HEK293 (cell line): ENCODE measurements around the gene PCDH1.

Experiments used
- CTCF ChIA-PET: fragments of 350-600 bp; formaldehyde crosslinking; extraction: SDS; loops from one replicate; lab custom pipeline; 2021; ENCODE audit warnings: antibody characterized with exemption; lab: Yijun Ruan, JAX
- POLR2A ChIA-PET: fragments of 300-600 bp; formaldehyde crosslinking; extraction: SDS; loops from one replicate; lab custom pipeline; 2020; ENCODE audit warnings: antibody characterized with exemption, inconsistent platforms; lab: Yijun Ruan, JAX
- H3K27ac ChIP-seq: fragments of 200-500 bp; sonication (Bioruptor generic); 2 replicates; pipeline ENCODE4 v1.5.1; 2014; ENCODE audit warnings: low read depth, low read length, control low read depth, inconsistent platforms; ENCODE audit errors: extremely low read depth
- H3K36me3 ChIP-seq, 2 experiments: fragments of 200-500 bp in 1 of 2; sonication (Bioruptor generic) in 1 of 2; 1 replicate in 1 of 2; 2 replicates in 1 of 2; pipeline ENCODE4 v1.5.1; 2014 to 2017; ENCODE audit warnings: inconsistent platforms in 2 of 2, low read length in 2 of 2; ENCODE audit not compliant: control insufficient read depth in 2 of 2, insufficient read depth in 1 of 2
- H3K4me1 ChIP-seq: fragments of 200-500 bp; sonication (Bioruptor generic); 2 replicates; pipeline ENCODE4 v1.5.1; 2014; ENCODE audit warnings: mild to moderate bottlenecking, low read length, inconsistent platforms; ENCODE audit not compliant: control insufficient read depth, insufficient read depth
- H3K4me3 ChIP-seq: 2 replicates; pipeline ENCODE4 v1.5.1; 2011; ENCODE audit warnings: low read depth, mild to moderate bottlenecking, control low read depth, low read length, moderate library complexity
- H3K9me3 ChIP-seq: fragments of 200-500 bp; sonication (Bioruptor generic); 2 replicates; pipeline ENCODE4 v1.5.1; 2014; ENCODE audit warnings: low read depth, low read length, inconsistent platforms; ENCODE audit not compliant: control insufficient read depth, insufficient read depth
- EGR2 ChIP-seq: fragments of 450-650 bp; formaldehyde crosslinking; IDR thresholded peaks from 2 replicates; pipeline ENCODE4 v1.5.1; 2016; ENCODE audit warnings: low read depth, missing biosample characterization, missing genetic modification characterization
- PRDM1 ChIP-seq: fragments of 450-650 bp; formaldehyde crosslinking; IDR thresholded peaks from 2 replicates; pipeline ENCODE4; 2016; ENCODE audit warnings: missing biosample characterization, missing genetic modification characterization
- SCRT1 ChIP-seq: fragments of 450-650 bp; formaldehyde crosslinking; IDR thresholded peaks from 2 replicates; pipeline ENCODE4 v1.5.1; 2016; ENCODE audit warnings: missing biosample characterization, missing genetic modification characterization, borderline replicate concordance
- TCF7L2 ChIP-seq: IDR thresholded peaks from 2 replicates; pipeline ENCODE4 v1.6.1; 2011; ENCODE audit warnings: low read depth, mild to moderate bottlenecking, inconsistent platforms, low read length, moderate library complexity, borderline replicate concordance
- WT1 ChIP-seq: fragments of 450-650 bp; formaldehyde crosslinking; IDR thresholded peaks from 2 replicates; pipeline ENCODE4 v1.5.1; 2016; ENCODE audit warnings: missing biosample characterization, missing genetic modification characterization
- YY2 ChIP-seq: fragments of 450-650 bp; formaldehyde crosslinking; IDR thresholded peaks from 2 replicates; pipeline ENCODE4 v1.5.1; 2016; ENCODE audit warnings: missing biosample characterization, missing genetic modification characterization
- ZBTB7A ChIP-seq: fragments of 450-650 bp; formaldehyde crosslinking; IDR thresholded peaks from 2 replicates; pipeline ENCODE4 v1.5.1; 2016; ENCODE audit warnings: low read depth, missing biosample characterization, missing genetic modification characterization
- ZFHX2 ChIP-seq: fragments of 450-650 bp; formaldehyde crosslinking; conservative IDR thresholded peaks from 2 replicates; pipeline ENCODE4 v1.5.1; 2016; ENCODE audit warnings: missing biosample characterization, missing genetic modification characterization
- ZNF146 ChIP-seq: fragments of 450-650 bp; formaldehyde crosslinking; IDR thresholded peaks from 2 replicates; pipeline ENCODE4 v1.5.1; 2016; ENCODE audit warnings: missing biosample characterization, missing genetic modification characterization
- ZNF23 ChIP-seq: fragments of 450-650 bp; formaldehyde crosslinking; IDR thresholded peaks from 2 replicates; pipeline ENCODE4 v1.5.1; 2016; ENCODE audit warnings: missing biosample characterization, missing genetic modification characterization, borderline replicate concordance
- ZNF239 ChIP-seq: fragments of 450-650 bp; formaldehyde crosslinking; IDR thresholded peaks from 2 replicates; pipeline ENCODE4 v1.5.1; 2016; ENCODE audit warnings: missing biosample characterization, missing genetic modification characterization
- ZNF394 ChIP-seq: fragments of 450-650 bp; formaldehyde crosslinking; IDR thresholded peaks from 2 replicates; pipeline ENCODE4 v1.5.1; 2016; ENCODE audit warnings: missing biosample characterization, missing genetic modification characterization, mild to moderate bottlenecking, moderate library complexity, borderline replicate concordance
- ZNF48 ChIP-seq: fragments of 450-650 bp; formaldehyde crosslinking; IDR thresholded peaks from 2 replicates; pipeline ENCODE4 v1.5.1; 2016; ENCODE audit warnings: missing biosample characterization, missing genetic modification characterization
- ZNF510 ChIP-seq: fragments of 450-650 bp; formaldehyde crosslinking; IDR thresholded peaks from 2 replicates; pipeline ENCODE4 v1.5.1; 2018; ENCODE audit warnings: mild to moderate bottlenecking, missing genetic modification characterization, missing biosample characterization; ENCODE audit not compliant: insufficient replicate concordance
- ZNF530 ChIP-seq: fragments of 450-650 bp; formaldehyde crosslinking; IDR thresholded peaks from 2 replicates; pipeline ENCODE4 v1.5.1; 2016; ENCODE audit warnings: low read depth, missing biosample characterization, missing genetic modification characterization
- ZNF561 ChIP-seq: fragments of 450-650 bp; IDR thresholded peaks from 2 replicates; pipeline ENCODE4 v1.5.1; 2018; ENCODE audit warnings: missing biosample characterization, missing genetic modification characterization, borderline replicate concordance
- ZNF596 ChIP-seq: fragments of 450-650 bp; IDR thresholded peaks from 2 replicates; pipeline ENCODE4 v1.5.0; 2018; ENCODE audit warnings: missing biosample characterization, mild to moderate bottlenecking, missing genetic modification characterization, moderate library complexity
- ZNF707 ChIP-seq: fragments of 450-650 bp; formaldehyde crosslinking; IDR thresholded peaks from 2 replicates; pipeline ENCODE4 v1.5.1; 2016; ENCODE audit warnings: missing biosample characterization, missing genetic modification characterization
- ZNF843 ChIP-seq: fragments of 450-650 bp; formaldehyde crosslinking; IDR thresholded peaks from 2 replicates; pipeline ENCODE4 v1.5.1; 2016; ENCODE audit warnings: missing biosample characterization, missing genetic modification characterization
- ZSCAN30 ChIP-seq: fragments of 450-650 bp; IDR thresholded peaks from 2 replicates; pipeline ENCODE4 v1.5.1; 2018; ENCODE audit warnings: missing biosample characterization, mild to moderate bottlenecking, missing genetic modification characterization, moderate library complexity
- TF ChIP-seq, protein P1 (sequence below): fragments of 450-650 bp; formaldehyde crosslinking; IDR thresholded peaks from 2 replicates; pipeline ENCODE4 v1.5.1; 2016; ENCODE audit warnings: missing biosample characterization, missing genetic modification characterization
- TF ChIP-seq, protein P2 (sequence below): fragments of 450-650 bp; formaldehyde crosslinking; IDR thresholded peaks from 2 replicates; pipeline ENCODE4 v1.5.1; 2017; ENCODE audit warnings: missing biosample characterization, mild to moderate bottlenecking, missing genetic modification characterization, moderate library complexity
- TF ChIP-seq, protein P3 (sequence below): fragments of 450-650 bp; formaldehyde crosslinking; IDR thresholded peaks from 2 replicates; pipeline ENCODE4 v1.5.1; 2017; ENCODE audit warnings: missing biosample characterization, missing genetic modification characterization

PCDH1 gene

DNA sequence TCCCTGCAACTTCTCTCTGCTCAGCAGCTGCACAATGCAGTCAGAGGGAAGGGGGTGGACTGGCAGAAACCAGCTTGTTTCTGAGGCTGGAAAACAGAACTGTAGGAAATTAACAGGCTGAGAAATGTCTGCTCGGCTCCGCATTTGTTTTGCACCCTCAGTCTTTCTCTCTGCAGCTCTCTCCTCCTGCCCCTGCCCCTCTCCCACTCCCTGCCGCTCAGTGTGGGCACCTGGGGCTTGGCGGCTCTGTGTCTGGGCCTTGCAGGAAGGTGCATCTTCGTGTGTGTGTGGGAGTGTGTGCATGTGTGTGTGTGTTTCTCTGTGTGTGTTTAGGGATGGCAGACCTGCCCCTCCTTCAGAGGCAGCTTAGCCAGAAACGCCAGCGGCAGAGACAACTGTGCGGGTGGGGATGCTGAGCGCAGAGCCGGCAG lies 53.0 kb downstream of the PCDH1 start:
- Histone ChIP-seq H3K27ac (no peak overlapping the region), H3K4me3 (no peak overlapping the region), H3K36me3 (no peaks in the 10 kb centered on the region)
- CTCF ChIA-PET = interaction anchor here (0.7 to 4.6 kb wide), 10 partner anchors 11 to 183 kb away, joined by 3 to 58 read pairs (median 8); partner anchors contain the start of gene PCDH1
- no peak for TF ChIP-seq ZNF23 (tag by site-specific recombination)
- TF ChIP-seq TCF7L2 = no peak
- no peak for TF ChIP-seq SCRT1
- TF ChIP-seq, protein P1, sequence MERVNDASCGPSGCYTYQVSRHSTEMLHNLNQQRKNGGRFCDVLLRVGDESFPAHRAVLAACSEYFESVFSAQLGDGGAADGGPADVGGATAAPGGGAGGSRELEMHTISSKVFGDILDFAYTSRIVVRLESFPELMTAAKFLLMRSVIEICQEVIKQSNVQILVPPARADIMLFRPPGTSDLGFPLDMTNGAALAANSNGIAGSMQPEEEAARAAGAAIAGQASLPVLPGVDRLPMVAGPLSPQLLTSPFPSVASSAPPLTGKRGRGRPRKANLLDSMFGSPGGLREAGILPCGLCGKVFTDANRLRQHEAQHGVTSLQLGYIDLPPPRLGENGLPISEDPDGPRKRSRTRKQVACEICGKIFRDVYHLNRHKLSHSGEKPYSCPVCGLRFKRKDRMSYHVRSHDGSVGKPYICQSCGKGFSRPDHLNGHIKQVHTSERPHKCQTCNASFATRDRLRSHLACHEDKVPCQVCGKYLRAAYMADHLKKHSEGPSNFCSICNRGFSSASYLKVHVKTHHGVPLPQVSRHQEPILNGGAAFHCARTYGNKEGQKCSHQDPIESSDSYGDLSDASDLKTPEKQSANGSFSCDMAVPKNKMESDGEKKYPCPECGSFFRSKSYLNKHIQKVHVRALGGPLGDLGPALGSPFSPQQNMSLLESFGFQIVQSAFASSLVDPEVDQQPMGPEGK (tag by site-specific recombination) = no peak
- no peak for TF ChIP-seq ZNF843 (tag by site-specific recombination)
- no peak for TF ChIP-seq ZNF510 (tag by site-specific recombination)
- TF ChIP-seq WT1 = no peak
- TF ChIP-seq ZNF707 (tag by site-specific recombination) = no peak
- TF ChIP-seq, protein P2, sequence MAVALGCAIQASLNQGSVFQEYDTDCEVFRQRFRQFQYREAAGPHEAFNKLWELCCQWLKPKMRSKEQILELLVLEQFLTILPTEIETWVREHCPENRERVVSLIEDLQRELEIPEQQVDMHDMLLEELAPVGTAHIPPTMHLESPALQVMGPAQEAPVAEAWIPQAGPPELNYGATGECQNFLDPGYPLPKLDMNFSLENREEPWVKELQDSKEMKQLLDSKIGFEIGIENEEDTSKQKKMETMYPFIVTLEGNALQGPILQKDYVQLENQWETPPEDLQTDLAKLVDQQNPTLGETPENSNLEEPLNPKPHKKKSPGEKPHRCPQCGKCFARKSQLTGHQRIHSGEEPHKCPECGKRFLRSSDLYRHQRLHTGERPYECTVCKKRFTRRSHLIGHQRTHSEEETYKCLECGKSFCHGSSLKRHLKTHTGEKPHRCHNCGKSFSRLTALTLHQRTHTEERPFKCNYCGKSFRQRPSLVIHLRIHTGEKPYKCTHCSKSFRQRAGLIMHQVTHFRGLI (tag by site-specific recombination) = no peak
- TF ChIP-seq ZFHX2 (tag by site-specific recombination) = peak; percentile 75
- TF ChIP-seq EGR2 = peak; percentile 80
- TF ChIP-seq, protein P3, sequence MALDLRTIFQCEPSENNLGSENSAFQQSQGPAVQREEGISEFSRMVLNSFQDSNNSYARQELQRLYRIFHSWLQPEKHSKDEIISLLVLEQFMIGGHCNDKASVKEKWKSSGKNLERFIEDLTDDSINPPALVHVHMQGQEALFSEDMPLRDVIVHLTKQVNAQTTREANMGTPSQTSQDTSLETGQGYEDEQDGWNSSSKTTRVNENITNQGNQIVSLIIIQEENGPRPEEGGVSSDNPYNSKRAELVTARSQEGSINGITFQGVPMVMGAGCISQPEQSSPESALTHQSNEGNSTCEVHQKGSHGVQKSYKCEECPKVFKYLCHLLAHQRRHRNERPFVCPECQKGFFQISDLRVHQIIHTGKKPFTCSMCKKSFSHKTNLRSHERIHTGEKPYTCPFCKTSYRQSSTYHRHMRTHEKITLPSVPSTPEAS = peak; percentile 71
- TF ChIP-seq, all 188 proteins: peak for 3
- POLR2A ChIA-PET = no interaction called here
- Histone ChIP-seq H3K4me1 (no peaks in the 10 kb centered on the region), H3K9me3 (no peaks in the 10 kb centered on the region)

DNA sequence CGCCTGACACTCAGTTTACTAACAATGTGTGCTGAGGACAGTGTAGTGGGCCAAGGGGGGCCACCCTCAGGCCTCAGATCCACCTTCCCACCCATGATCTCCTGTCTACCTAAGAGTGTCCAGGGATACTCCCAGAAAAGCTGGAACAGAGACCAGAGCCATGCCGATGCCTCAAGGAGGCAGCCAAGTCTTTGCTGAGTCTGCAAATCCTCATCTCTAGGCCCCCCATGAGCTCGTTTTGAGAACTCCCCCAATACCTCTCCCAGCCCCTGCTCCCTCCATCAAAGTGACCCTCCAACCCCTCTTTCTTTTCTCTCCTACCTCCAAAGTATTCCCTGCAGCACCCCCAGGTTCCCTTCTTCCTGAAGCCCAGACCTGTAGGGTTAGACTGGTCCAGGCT lies 53.5 kb downstream of the PCDH1 start:
- TF ChIP-seq YY2 (tag by site-specific recombination) = no peak
- TF ChIP-seq ZNF596 = no peak
- no peak for TF ChIP-seq ZNF48 (tag by site-specific recombination)
- no peak for TF ChIP-seq ZNF530 (tag by site-specific recombination)
- no peak for TF ChIP-seq ZNF561 (tag by site-specific recombination)
- TF ChIP-seq ZBTB7A (tag by site-specific recombination) = no peak
- H3K36me3 ChIP-seq = no peaks in the 10 kb centered on the region
- ChIA-PET POLR2A (no interaction called here), CTCF (interaction anchor here (0.6 to 4.6 kb wide), 8 partner anchors 10 to 183 kb away, joined by 3 to 58 read pairs (median 6); partner anchors contain the start of gene PCDH1)
- no peaks in the 10 kb centered on the region for H3K4me1 ChIP-seq
- no peaks in the 10 kb centered on the region for H3K9me3 ChIP-seq
- H3K27ac ChIP-seq = no peak overlapping the region
- no peak overlapping the region for H3K4me3 ChIP-seq

DNA sequence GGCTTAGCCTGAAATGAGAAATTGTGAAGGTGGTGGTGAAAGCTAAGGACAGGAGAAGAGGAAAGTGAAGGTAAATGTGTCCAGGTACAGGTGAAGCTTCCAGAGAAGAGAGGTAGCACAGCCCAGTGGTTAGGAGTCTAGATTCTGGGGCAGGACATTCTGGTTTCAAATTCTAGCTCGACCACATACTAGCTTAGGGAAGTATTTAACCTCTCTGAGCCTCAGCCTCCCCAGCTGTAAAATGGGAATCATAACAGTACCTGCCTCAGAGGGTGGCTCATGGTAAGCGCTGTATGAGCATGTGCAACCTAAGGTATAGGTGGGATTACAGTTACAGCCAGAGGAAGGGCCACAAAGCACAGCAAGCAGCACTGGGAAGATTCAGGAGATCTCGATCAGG lies 55.2 kb downstream of the PCDH1 start:
- ChIA-PET CTCF (interaction anchor here (1.0 to 1.9 kb wide), 5 partner anchors 9 to 154 kb away, joined by 3 to 12 read pairs (median 4); partner anchors contain the start of gene PCDH1), POLR2A (no interaction called here)
- TF ChIP-seq ZSCAN30 (no peak), ZNF146 (tag by site-specific recombination) (no peak), ZNF394 (tag by site-specific recombination) (no peak), PRDM1 (tag by site-specific recombination) (0 out of 2 replicates have a peak, but pooled peaks have one; percentile 10), ZNF239 (tag by site-specific recombination) (no peak)
- no peak overlapping the region for H3K4me3 ChIP-seq
- no peaks in the 10 kb centered on the region for H3K9me3 ChIP-seq
- H3K4me1 ChIP-seq = no peaks in the 10 kb centered on the region
- no peak overlapping the region for H3K27ac ChIP-seq
- H3K36me3 ChIP-seq = no peaks in the 10 kb centered on the region
